GM12873 (cell line): ENCODE results near the gene OGFOD3.

ENCODE experiments used
- TF ChIP-seq, protein P1 (sequence below): IDR thresholded peaks from 2 replicates; pipeline ENCODE4 v1.5.1; 2012; ENCODE audit warnings: low read depth, mild to moderate bottlenecking, moderate library complexity, low read length, control low read depth; ENCODE audit not compliant: insufficient read depth; ENCODE audit errors: missing control alignments

Gene OGFOD3

GRCh38 chr17:82343560-82343959 lies 74.8 kb downstream of the OGFOD3 start:
- TF ChIP-seq, protein P1, sequence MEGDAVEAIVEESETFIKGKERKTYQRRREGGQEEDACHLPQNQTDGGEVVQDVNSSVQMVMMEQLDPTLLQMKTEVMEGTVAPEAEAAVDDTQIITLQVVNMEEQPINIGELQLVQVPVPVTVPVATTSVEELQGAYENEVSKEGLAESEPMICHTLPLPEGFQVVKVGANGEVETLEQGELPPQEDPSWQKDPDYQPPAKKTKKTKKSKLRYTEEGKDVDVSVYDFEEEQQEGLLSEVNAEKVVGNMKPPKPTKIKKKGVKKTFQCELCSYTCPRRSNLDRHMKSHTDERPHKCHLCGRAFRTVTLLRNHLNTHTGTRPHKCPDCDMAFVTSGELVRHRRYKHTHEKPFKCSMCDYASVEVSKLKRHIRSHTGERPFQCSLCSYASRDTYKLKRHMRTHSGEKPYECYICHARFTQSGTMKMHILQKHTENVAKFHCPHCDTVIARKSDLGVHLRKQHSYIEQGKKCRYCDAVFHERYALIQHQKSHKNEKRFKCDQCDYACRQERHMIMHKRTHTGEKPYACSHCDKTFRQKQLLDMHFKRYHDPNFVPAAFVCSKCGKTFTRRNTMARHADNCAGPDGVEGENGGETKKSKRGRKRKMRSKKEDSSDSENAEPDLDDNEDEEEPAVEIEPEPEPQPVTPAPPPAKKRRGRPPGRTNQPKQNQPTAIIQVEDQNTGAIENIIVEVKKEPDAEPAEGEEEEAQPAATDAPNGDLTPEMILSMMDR, result no peak

- TF ChIP-seq, protein P1, result no peak
Observed at GRCh38 chr17:82342361-82343079, 75.9 kb downstream of the OGFOD3 start.

DNA sequence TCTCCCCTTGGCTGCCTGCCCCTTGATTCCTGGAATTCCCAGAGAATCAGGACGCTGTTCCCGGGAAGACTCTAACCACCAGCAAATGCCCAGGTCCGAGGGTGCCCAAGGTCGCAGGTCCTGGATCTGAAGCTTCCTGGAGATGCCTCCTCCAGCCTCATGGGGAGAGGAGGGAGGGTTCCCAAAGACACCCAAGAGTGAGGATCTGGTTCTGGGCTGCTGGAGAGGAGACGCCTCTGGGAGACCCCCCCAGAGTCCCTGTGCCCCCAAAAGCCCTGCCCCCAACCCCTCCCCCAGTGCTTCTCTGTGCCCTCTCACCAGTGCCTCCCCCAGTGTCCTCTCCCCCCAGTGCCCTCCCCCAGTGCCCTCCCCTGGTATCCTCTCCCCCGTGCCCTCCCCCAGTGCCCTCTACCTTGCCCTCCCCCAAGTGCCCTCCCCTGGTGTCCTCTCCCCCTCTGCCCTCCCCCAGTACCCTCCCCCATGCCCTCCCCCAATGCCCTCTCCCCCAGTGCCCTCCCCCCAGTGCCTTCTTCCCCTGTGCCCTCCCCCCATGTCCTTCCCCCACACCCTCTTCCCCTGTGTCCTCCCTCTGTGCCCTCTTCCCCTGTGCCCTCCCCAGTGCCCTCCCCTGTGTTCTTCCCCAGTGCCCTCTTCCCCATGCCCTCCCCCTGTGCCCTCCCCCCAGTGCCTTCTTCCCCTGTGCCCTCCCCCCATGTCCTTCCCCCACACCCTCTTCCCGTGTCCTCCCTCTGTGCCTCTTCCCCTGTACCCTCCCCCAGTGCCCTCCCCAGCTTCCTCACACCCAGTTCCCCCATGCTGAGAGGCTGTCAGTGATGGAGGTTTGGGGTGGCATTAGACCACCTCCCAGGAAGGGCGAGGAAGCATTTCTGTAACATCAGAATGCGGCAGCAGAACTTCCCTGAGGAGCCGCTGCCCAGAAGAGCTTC lies 78.5 kb downstream of the OGFOD3 start:
- TF ChIP-seq, protein P1, result no peak
